GM18868 (cell line): ENCODE results near the gene RAB14.
A peak's percentile ranks its signal among the peaks of the same experiment; 100 is the strongest.
"Not testable (repeated sequence)": the region's sequence is repeated elsewhere in the genome, so short reads cannot be mapped to it uniquely, and the experiment has no call there.

Experiments
- ATAC-seq: cut with Tn5 transposase; IDR thresholded peaks from one replicate; pipeline ENCODE4 v1.9.1; 2021; ENCODE audit warnings: mild to moderate bottlenecking, moderate library complexity; ENCODE audit not compliant: unreplicated experiment

The RAB14 gene

GRCh38 chr9:121169094-121169601 lies 32.5 kb downstream of the RAB14 start:
- ATAC-seq: no peak

GRCh38 chr9:121168052-121168451 lies 33.6 kb downstream of the RAB14 start:
- no peak for ATAC-seq

- ATAC-seq: no peak
Observed at GRCh38 chr9:121160025-121160424, 41.6 kb downstream of the RAB14 start.

GRCh38 chr9:121157939-121158338 lies 43.7 kb downstream of the RAB14 start:
- no peak for ATAC-seq

GRCh38 chr9:121156263-121156731 lies 45.4 kb downstream of the RAB14 start:
- peak; percentile 92 for ATAC-seq

- ATAC-seq: no peak
Observed at GRCh38 chr9:121154782-121155181, 46.9 kb downstream of the RAB14 start.

GRCh38 chr9:121153642-121154041 lies 48.0 kb downstream of the RAB14 start:
- no peak for ATAC-seq

- no peak for ATAC-seq
Observed at GRCh38 chr9:121150188-121150587, 51.5 kb downstream of the RAB14 start.

- no peak for ATAC-seq
Observed at GRCh38 chr9:121144482-121144881, 57.2 kb downstream of the RAB14 start.

GRCh38 chr9:121143771-121144170 lies 57.9 kb downstream of the RAB14 start:
- ATAC-seq: no peak

GRCh38 chr9:121141706-121142105 lies 60.0 kb downstream of the RAB14 start:
- ATAC-seq: no peak

- ATAC-seq: no peak
Observed at GRCh38 chr9:121141306-121141705, 60.4 kb downstream of the RAB14 start.

- no peak for ATAC-seq
Observed at GRCh38 chr9:121140162-121140561, 61.5 kb downstream of the RAB14 start.

GRCh38 chr9:121138973-121139372 lies 62.7 kb downstream of the RAB14 start:
- ATAC-seq: no peak

- no peak for ATAC-seq
Observed at GRCh38 chr9:121138561-121138960, 63.1 kb downstream of the RAB14 start.

- ATAC-seq: no peak
Observed at GRCh38 chr9:121135642-121136041, 66.0 kb downstream of the RAB14 start.

GRCh38 chr9:121133104-121133816 lies 68.4 kb downstream of the RAB14 start:
- no peak for ATAC-seq

- ATAC-seq: not testable (repeated sequence)
Observed at GRCh38 chr9:121129384-121129783, 72.3 kb downstream of the RAB14 start.
